Tibial nerve (tissue), 3 donors: Measurements from ENCODE around the gene BRI3BP.

ENCODE experiments used
- CTCF ChIP-seq, 5 experiments: fragments of 200-600 bp in 3 of 5; fragments of 450-650 bp in 2 of 5; sonication (generic) in 3 of 5; IDR thresholded peaks; one replicate each; pipeline ENCODE4 v1.5.1; 2016 to 2019; ENCODE audit warnings: antibody characterized with exemption in 5 of 5, mild to moderate bottlenecking in 3 of 5, moderate library complexity in 2 of 5
- POLR2A ChIP-seq, 2 donors: fragments of 450-650 bp; IDR thresholded peaks; one replicate each; pipeline ENCODE4 v1.6.1; 2017; ENCODE audit warnings: antibody characterized with exemption in 2 of 2, mild to moderate bottlenecking in 2 of 2, moderate library complexity in 2 of 2

- TF ChIP-seq POLR2A (IDR thresholded peaks at IDR 0.05) (no peak), CTCF (IDR thresholded peaks at IDR 0.05) (no peak)
Observed at GRCh38 chr12:125064492-125064891, 71.0 kb downstream of the BRI3BP start.
